H1 (cell line): Measurements from ENCODE around the gene LRRC74B. TPM values are rescaled to one million over a fixed set of nuclear protein-coding genes. Genes with fewer than 3 reads are reported as not detected.

Source experiments
- CTCF ChIA-PET: fragments of 300-600 bp; sonication (Branson Sonifier 250); formaldehyde crosslinking; loops from one replicate; lab custom pipeline; 2021; ENCODE audit not compliant: partially characterized antibody; lab: Charles Lee
- POLR2A ChIA-PET: fragments of 300-600 bp; sonication (Branson Sonifier 250); formaldehyde crosslinking; loops from one replicate; lab custom pipeline; 2021; ENCODE audit warnings: inconsistent platforms; ENCODE audit not compliant: partially characterized antibody; lab: Charles Lee
- DNase-seq, 2 experiments: peaks; one replicate each; pipeline versions ENCODE4 v3.0.0 to v3.0.0-alpha.2; 2010 to 2022; ENCODE audit warnings: low spot score in 2 of 2, low read depth in 1 of 2, mixed read lengths in 1 of 2
- FAIRE-seq: peaks from 2 replicates; lab custom pipeline; 2011; peaks lifted over from hg19 to GRCh38; lab: Jason Lieb, UNC
- H2AFZ ChIP-seq: 2 replicates; pipeline ENCODE4 v1.8.1; 2012; ENCODE audit warnings: low read length, inconsistent platforms
- H2AK5ac ChIP-seq: 2 replicates; pipeline ENCODE4 v1.6.1; 2013; ENCODE audit warnings: low read depth, low read length
- H2BK120ac ChIP-seq: replicated peaks from 2 replicates; pipeline ENCODE3; 2013; ENCODE audit warnings: low read depth, low read length, inconsistent platforms
- H2BK12ac ChIP-seq: 2 replicates; pipeline ENCODE4 v1.6.1; 2013; ENCODE audit warnings: low read depth, low read length
- H2BK15ac ChIP-seq: 2 replicates; pipeline ENCODE4 v1.6.1; 2013; ENCODE audit warnings: low read length
- H2BK20ac ChIP-seq: 2 replicates; pipeline ENCODE4 v1.6.1; 2013; ENCODE audit warnings: low read length
- H2BK5ac ChIP-seq: 2 replicates; pipeline ENCODE4 v1.6.1; 2013; ENCODE audit warnings: low read depth, low read length
- H3K14ac ChIP-seq: 2 replicates; pipeline ENCODE4 v1.6.1; 2013; ENCODE audit warnings: inconsistent platforms; ENCODE audit not compliant: insufficient read length
- H3K18ac ChIP-seq: 2 replicates; pipeline ENCODE4 v1.6.1; 2013; ENCODE audit warnings: low read length; ENCODE audit errors: extremely low read depth
- H3K23ac ChIP-seq: 2 replicates; pipeline ENCODE4 v1.6.1; 2013; ENCODE audit warnings: inconsistent platforms; ENCODE audit not compliant: insufficient read length
- H3K23me2 ChIP-seq: 2 replicates; pipeline ENCODE4 v1.6.1; 2013; ENCODE audit warnings: low read depth, low read length
- H3K27ac ChIP-seq: 2 replicates; pipeline ENCODE4 v1.6.1; 2011; ENCODE audit warnings: low read depth, low read length, inconsistent platforms
- H3K27me3 ChIP-seq, 4 experiments: replicated peaks in 1 of 4; 1 replicate in 1 of 4; 2 replicates in 3 of 4; pipeline versions ENCODE4 v1.6.1 to v1.8.1; 2011 to 2013; ENCODE audit warnings: low read length in 3 of 4, mild to moderate bottlenecking in 3 of 4, inconsistent platforms in 2 of 4, mixed read lengths in 2 of 4, moderate library complexity in 1 of 4; ENCODE audit not compliant: control insufficient read depth in 3 of 4, insufficient read depth in 3 of 4; ENCODE audit errors: extremely low read depth in 1 of 4
- H3K36me3 ChIP-seq, 4 experiments: 2 replicates each; pipeline versions ENCODE4 v1.6.1 to v1.8.1; 2011 to 2013; ENCODE audit warnings: mild to moderate bottlenecking in 4 of 4, low read length in 3 of 4, moderate library complexity in 2 of 4, control low read depth in 1 of 4, inconsistent platforms in 1 of 4; ENCODE audit not compliant: insufficient read depth in 4 of 4, control insufficient read depth in 2 of 4
- H3K4ac ChIP-seq: replicated peaks from 2 replicates; pipeline ENCODE3; 2013; ENCODE audit warnings: low read length, low read depth, mixed read lengths, inconsistent platforms; ENCODE audit not compliant: insufficient read length
- H3K4me1 ChIP-seq, 4 experiments: replicated peaks in 1 of 4; 1 replicate in 1 of 4; 2 replicates in 3 of 4; pipeline versions ENCODE4 v1.6.1 to v1.8.1; 2011 to 2013; ENCODE audit warnings: low read length in 3 of 4, inconsistent platforms in 2 of 4, mixed read lengths in 1 of 4; ENCODE audit not compliant: insufficient read depth in 4 of 4, control insufficient read depth in 3 of 4
- H3K4me2 ChIP-seq, 2 experiments: 2 replicates each; pipeline versions ENCODE4 v1.6.1 to v1.8.1; 2011 to 2013; ENCODE audit warnings: low read depth in 2 of 2, low read length in 2 of 2, control low read depth in 1 of 2, inconsistent platforms in 1 of 2, mild to moderate bottlenecking in 1 of 2; ENCODE audit not compliant: insufficient read depth in 1 of 2
- H3K4me3 ChIP-seq, 4 experiments: fragments of 200-600, 300-600 bp in 1 of 4; sonication (generic), shearing (Covaris generic), sonication (Bioruptor Twin) in 1 of 4; 2 replicates each; pipeline versions ENCODE4 v1.5.1 to v1.8.1; 2011 to 2016; ENCODE audit warnings: low read length in 4 of 4, low read depth in 3 of 4, control low read depth in 2 of 4, inconsistent platforms in 2 of 4, mild to moderate bottlenecking in 2 of 4, mixed read lengths in 1 of 4, moderate library complexity in 1 of 4; ENCODE audit not compliant: insufficient read depth in 2 of 4; ENCODE audit errors: extremely low read depth in 1 of 4
- H3K56ac ChIP-seq: replicated peaks from 2 replicates; pipeline ENCODE3; 2013; ENCODE audit warnings: low read depth, mild to moderate bottlenecking, mixed read lengths, low read length, inconsistent platforms; ENCODE audit not compliant: insufficient read length
- H3K79me1 ChIP-seq: 2 replicates; pipeline ENCODE4 v1.6.1; 2013; ENCODE audit warnings: low read depth, low read length, control low read depth
- H3K79me2 ChIP-seq, 2 experiments: 2 replicates each; pipeline versions ENCODE4 v1.6.1 to v1.8.1; 2012 to 2013; ENCODE audit warnings: low read length in 2 of 2, mild to moderate bottlenecking in 2 of 2, inconsistent platforms in 1 of 2; ENCODE audit not compliant: insufficient read depth in 2 of 2, control insufficient read depth in 1 of 2
- H3K9ac ChIP-seq, 4 experiments: replicated peaks in 1 of 4; 1 replicate in 1 of 4; 2 replicates in 3 of 4; pipeline versions ENCODE4 v1.6.1 to v1.8.1; 2011 to 2013; ENCODE audit warnings: low read depth in 3 of 4, low read length in 3 of 4, control low read depth in 2 of 4, mild to moderate bottlenecking in 2 of 4, moderate library complexity in 2 of 4, inconsistent platforms in 1 of 4; ENCODE audit errors: extremely low read depth in 1 of 4
- H3K9me3 ChIP-seq, 2 experiments: 2 replicates each; pipeline versions ENCODE4 v1.6.1 to v1.8.1; 2012 to 2013; ENCODE audit warnings: mild to moderate bottlenecking in 2 of 2, moderate library complexity in 2 of 2, control low read depth in 1 of 2, inconsistent platforms in 1 of 2, low read depth in 1 of 2, low read length in 1 of 2, mixed read lengths in 1 of 2; ENCODE audit not compliant: insufficient read depth in 2 of 2
- H4K20me1 ChIP-seq, 2 experiments: replicated peaks in 1 of 2; 2 replicates each; pipeline versions ENCODE3 to v1.8.1; 2011 to 2013; ENCODE audit warnings: inconsistent platforms in 2 of 2, low read length in 2 of 2, mild to moderate bottlenecking in 1 of 2; ENCODE audit not compliant: insufficient read depth in 2 of 2, control insufficient read depth in 1 of 2
- H4K5ac ChIP-seq: 2 replicates; pipeline ENCODE4 v1.6.1; 2013; ENCODE audit warnings: low read length, low read depth, mixed read lengths, inconsistent platforms; ENCODE audit not compliant: insufficient read length
- H4K8ac ChIP-seq: 2 replicates; pipeline ENCODE4 v1.8.0; 2013; ENCODE audit warnings: mild to moderate bottlenecking, moderate library complexity, low read length, inconsistent platforms; ENCODE audit not compliant: insufficient read depth; ENCODE audit errors: extremely low read depth
- H4K91ac ChIP-seq: replicated peaks from 2 replicates; pipeline ENCODE3; 2013; ENCODE audit warnings: low read length, mixed read lengths, inconsistent platforms; ENCODE audit not compliant: insufficient read length
- WGBS, 2 experiments: shearing (Covaris generic) in 1 of 2; methylation state at CpG; one replicate each; pipeline versions ENCODE4 v1.1.6 to v1.1.7; 2013 to 2015; ENCODE audit warnings: low lambda C conversion rate in 2 of 2, mixed read lengths in 2 of 2, inconsistent platforms in 1 of 2, low coverage in 1 of 2, missing lambda C conversion rate in 1 of 2; ENCODE audit not compliant: insufficient replicate concordance in 2 of 2, insufficient coverage in 1 of 2, insufficient read length in 1 of 2; ENCODE audit errors: extremely low coverage in 1 of 2, missing lambda C conversion rate in 1 of 2; 5-methylcytosine and 5-hydroxymethylcytosine counted together
- polyA plus RNA-seq, 7 experiments: library from polyadenylated mRNA; depleted of rRNA in 3 of 7; stranded (reverse) in 5 of 7; unstranded in 2 of 7; fragments of >200 nt in 5 of 7; fragments of 200-250 nt in 2 of 7; gene quantifications; 1 replicate in 5 of 7; 2 replicates in 1 of 7; 4 replicates in 1 of 7; pipeline versions ENCODE4 v1.2.1 to v1.2.3, GENCODE V29; 2011 to 2013; ENCODE audit warnings: missing spikeins in 2 of 7, mixed read lengths in 2 of 7
- total RNA-seq: library from RNA; stranded (reverse); fragmentation: NEBNext Ultra II Directional; extraction: Animal tissue kit (Norgen Biotek cat#: 25700); gene quantifications from 2 replicates; pipeline ENCODE4 v1.2.1, GENCODE V29; 2021
- TF ChIP-seq, protein P1 (sequence below): fragments of 300-600 bp; sonication (generic); IDR thresholded peaks from 2 replicates; pipeline ENCODE4 v1.7.1; 2012; ENCODE audit warnings: low read length, moderate library complexity, mild to moderate bottlenecking, inconsistent platforms; ENCODE audit not compliant: insufficient replicate concordance

The LRRC74B gene
- total and polyA plus RNA-seq, 2 of the 8 experiments (the other 6 are each of a cell fraction or from before 2014, with no cell fraction given), result not detected

DNA sequence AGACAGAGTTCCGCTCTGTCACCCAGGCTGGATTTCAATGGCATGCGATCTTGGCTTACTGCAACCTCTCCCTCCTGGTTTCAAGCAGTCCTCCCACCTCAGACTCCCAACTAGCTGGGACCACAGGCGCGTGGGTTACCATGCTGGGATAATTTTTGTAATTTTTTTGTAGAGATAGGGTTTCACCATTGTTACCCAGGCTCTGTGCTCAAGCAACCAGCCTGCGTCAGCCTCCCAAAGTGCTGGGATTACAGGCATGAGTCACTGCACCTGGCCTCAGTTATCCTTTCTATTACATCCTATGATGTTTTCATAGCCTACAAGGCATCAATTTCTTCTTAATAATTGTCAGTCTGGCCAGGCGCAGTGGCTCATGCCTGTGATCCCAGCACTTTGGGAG, 36.5 kb downstream of the LRRC74B start:
- FAIRE-seq, result no peak
- CTCF ChIA-PET, result no interaction called here
- TF ChIP-seq, protein P1, sequence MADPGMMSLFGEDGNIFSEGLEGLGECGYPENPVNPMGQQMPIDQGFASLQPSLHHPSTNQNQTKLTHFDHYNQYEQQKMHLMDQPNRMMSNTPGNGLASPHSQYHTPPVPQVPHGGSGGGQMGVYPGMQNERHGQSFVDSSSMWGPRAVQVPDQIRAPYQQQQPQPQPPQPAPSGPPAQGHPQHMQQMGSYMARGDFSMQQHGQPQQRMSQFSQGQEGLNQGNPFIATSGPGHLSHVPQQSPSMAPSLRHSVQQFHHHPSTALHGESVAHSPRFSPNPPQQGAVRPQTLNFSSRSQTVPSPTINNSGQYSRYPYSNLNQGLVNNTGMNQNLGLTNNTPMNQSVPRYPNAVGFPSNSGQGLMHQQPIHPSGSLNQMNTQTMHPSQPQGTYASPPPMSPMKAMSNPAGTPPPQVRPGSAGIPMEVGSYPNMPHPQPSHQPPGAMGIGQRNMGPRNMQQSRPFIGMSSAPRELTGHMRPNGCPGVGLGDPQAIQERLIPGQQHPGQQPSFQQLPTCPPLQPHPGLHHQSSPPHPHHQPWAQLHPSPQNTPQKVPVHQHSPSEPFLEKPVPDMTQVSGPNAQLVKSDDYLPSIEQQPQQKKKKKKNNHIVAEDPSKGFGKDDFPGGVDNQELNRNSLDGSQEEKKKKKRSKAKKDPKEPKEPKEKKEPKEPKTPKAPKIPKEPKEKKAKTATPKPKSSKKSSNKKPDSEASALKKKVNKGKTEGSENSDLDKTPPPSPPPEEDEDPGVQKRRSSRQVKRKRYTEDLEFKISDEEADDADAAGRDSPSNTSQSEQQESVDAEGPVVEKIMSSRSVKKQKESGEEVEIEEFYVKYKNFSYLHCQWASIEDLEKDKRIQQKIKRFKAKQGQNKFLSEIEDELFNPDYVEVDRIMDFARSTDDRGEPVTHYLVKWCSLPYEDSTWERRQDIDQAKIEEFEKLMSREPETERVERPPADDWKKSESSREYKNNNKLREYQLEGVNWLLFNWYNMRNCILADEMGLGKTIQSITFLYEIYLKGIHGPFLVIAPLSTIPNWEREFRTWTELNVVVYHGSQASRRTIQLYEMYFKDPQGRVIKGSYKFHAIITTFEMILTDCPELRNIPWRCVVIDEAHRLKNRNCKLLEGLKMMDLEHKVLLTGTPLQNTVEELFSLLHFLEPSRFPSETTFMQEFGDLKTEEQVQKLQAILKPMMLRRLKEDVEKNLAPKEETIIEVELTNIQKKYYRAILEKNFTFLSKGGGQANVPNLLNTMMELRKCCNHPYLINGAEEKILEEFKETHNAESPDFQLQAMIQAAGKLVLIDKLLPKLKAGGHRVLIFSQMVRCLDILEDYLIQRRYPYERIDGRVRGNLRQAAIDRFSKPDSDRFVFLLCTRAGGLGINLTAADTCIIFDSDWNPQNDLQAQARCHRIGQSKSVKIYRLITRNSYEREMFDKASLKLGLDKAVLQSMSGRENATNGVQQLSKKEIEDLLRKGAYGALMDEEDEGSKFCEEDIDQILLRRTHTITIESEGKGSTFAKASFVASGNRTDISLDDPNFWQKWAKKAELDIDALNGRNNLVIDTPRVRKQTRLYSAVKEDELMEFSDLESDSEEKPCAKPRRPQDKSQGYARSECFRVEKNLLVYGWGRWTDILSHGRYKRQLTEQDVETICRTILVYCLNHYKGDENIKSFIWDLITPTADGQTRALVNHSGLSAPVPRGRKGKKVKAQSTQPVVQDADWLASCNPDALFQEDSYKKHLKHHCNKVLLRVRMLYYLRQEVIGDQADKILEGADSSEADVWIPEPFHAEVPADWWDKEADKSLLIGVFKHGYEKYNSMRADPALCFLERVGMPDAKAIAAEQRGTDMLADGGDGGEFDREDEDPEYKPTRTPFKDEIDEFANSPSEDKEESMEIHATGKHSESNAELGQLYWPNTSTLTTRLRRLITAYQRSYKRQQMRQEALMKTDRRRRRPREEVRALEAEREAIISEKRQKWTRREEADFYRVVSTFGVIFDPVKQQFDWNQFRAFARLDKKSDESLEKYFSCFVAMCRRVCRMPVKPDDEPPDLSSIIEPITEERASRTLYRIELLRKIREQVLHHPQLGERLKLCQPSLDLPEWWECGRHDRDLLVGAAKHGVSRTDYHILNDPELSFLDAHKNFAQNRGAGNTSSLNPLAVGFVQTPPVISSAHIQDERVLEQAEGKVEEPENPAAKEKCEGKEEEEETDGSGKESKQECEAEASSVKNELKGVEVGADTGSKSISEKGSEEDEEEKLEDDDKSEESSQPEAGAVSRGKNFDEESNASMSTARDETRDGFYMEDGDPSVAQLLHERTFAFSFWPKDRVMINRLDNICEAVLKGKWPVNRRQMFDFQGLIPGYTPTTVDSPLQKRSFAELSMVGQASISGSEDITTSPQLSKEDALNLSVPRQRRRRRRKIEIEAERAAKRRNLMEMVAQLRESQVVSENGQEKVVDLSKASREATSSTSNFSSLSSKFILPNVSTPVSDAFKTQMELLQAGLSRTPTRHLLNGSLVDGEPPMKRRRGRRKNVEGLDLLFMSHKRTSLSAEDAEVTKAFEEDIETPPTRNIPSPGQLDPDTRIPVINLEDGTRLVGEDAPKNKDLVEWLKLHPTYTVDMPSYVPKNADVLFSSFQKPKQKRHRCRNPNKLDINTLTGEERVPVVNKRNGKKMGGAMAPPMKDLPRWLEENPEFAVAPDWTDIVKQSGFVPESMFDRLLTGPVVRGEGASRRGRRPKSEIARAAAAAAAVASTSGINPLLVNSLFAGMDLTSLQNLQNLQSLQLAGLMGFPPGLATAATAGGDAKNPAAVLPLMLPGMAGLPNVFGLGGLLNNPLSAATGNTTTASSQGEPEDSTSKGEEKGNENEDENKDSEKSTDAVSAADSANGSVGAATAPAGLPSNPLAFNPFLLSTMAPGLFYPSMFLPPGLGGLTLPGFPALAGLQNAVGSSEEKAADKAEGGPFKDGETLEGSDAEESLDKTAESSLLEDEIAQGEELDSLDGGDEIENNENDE, result no peak

More for the DNA sequence above, 36.5 kb downstream of the LRRC74B start:
- Histone ChIP-seq H3K79me2 (no peaks in the 10 kb centered on the region), H3K4me3 (no peak overlapping the region), H2AFZ (no peak overlapping the region), H4K5ac (no peak overlapping the region), H3K18ac (no peak overlapping the region), H2BK12ac (no peak overlapping the region), H3K4me2 (no peak overlapping the region), H3K56ac (no peak overlapping the region), H3K4ac (no peak overlapping the region), H3K36me3 (no peaks in the 10 kb centered on the region), H3K23me2 (no peaks in the 10 kb centered on the region), H2BK120ac (no peak overlapping the region), H3K9ac (no peak overlapping the region), H4K8ac (no peak overlapping the region), H3K27me3 (no peaks in the 10 kb centered on the region), H3K9me3 (no peaks in the 10 kb centered on the region), H2BK15ac (no peak overlapping the region), H2AK5ac (no peak overlapping the region), H3K79me1 (no peaks in the 10 kb centered on the region), H3K23ac (no peak overlapping the region), H3K27ac (no peak overlapping the region), H2BK20ac (no peak overlapping the region), H2BK5ac (no peak overlapping the region), H4K91ac (no peak overlapping the region), H4K20me1 (no peaks in the 10 kb centered on the region), H3K4me1 (no peaks in the 10 kb centered on the region; a peak in 1 of 7 replicates), H3K14ac (no peak overlapping the region)
- no peak for DNase-seq
- POLR2A ChIA-PET, result no interaction called here
- WGBS, 2 experiments, result 82% methylated on average over 6 of the region's 6 CpGs; no CpG with 5 or more reads in 1 of the 2 experiments
